Gastrocnemius medialis (tissue), 4 donors: ENCODE results near the gene JAG2.

Experiments used
- CTCF ChIP-seq, 5 experiments: fragments of 450-650 bp in 3 of 5; fragments of 200-600 bp in 2 of 5; sonication (generic) in 2 of 5; IDR thresholded peaks in 4 of 5; conservative IDR thresholded peaks in 1 of 5; 1 replicate in 4 of 5; 2 replicates in 1 of 5; pipeline ENCODE4 v1.5.1; 2016 to 2019; ENCODE audit warnings: antibody characterized with exemption in 5 of 5, mild to moderate bottlenecking in 3 of 5, moderate library complexity in 3 of 5
- POLR2A ChIP-seq, 2 donors: fragments of 450-650 bp; IDR thresholded peaks; one replicate each; pipeline ENCODE4 v1.6.1; 2017; ENCODE audit warnings: antibody characterized with exemption in 2 of 2, mild to moderate bottlenecking in 2 of 2, moderate library complexity in 2 of 2

DNA sequence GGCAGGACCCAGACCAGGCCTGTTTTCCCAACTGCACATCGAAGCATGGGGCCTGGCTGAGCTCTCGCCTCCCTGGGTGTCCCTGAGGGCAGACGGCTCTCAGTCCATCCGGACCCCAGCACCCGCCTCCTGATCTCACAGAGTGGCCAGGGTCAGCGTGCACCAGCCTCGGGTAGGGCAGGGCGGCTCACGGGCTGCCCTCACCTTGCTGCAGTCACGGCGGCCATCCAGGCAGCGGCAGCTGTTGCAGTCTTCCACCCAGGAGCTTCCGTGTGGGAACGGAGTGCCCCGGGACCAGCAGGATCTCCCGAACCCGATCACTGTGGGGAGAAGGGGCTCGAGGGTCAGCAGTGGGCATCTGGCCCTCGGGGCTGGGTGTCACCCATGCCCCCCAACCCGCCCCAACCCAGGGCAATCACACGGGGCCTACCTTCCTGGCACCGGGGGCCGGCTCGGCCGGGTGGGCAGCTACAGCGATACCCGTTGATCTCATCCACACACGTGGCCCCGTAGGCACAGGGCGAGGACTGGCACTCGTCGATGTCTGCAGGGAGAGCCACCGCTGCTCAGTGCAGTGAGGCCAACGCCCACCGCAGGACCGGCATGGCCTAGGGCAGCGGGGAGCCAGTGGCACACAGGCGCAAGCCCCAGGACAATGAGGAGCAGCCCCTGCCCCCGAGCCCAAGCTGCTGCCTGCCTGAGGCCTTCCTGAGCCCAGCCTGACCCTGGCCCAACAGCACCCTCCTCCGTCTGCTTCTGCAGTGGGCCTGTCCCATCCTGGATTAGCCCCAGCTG, 22.2 kb downstream of the JAG2 start:
- no peak for TF ChIP-seq CTCF (IDR thresholded peaks at IDR 0.05 in 4 of 5, conservative IDR thresholded peaks at IDR 0.05 in 1 of 5)
- TF ChIP-seq POLR2A (IDR thresholded peaks at IDR 0.05), result no peak
